Heart right ventricle (tissue), 16 donors: ENCODE results near the gene AQP11. TPM values are rescaled to one million over a fixed set of nuclear protein-coding genes. Genes with fewer than 3 reads are reported as not detected.

Experiments used
- ATAC-seq, 8 donors: fragments of 200-7000 bp; cut with Tn5 transposase; one replicate each; pipeline ENCODE4 v1.9.1; 2020; ENCODE audit warnings: mild to moderate bottlenecking in 8 of 8, moderate library complexity in 8 of 8, moderate number of reproducible peaks in 1 of 8
- DNase-seq, 2 donors: peaks; one replicate each; pipeline ENCODE4 v3.0.0-alpha.2; 2020
- H3K27ac ChIP-seq, 10 donors: fragments of 200-600 bp; sonication (generic) in 2 of 10; one replicate each; pipeline versions ENCODE4 v1.5.0 to v1.8.0; 2020 to 2022; ENCODE audit warnings: mild to moderate bottlenecking in 3 of 10
- H3K27me3 ChIP-seq, 7 donors: fragments of 200-600 bp; one replicate each; pipeline ENCODE4 v1.8.0; 2021 to 2022; ENCODE audit warnings: mild to moderate bottlenecking in 2 of 7
- H3K36me3 ChIP-seq, 9 donors: fragments of 200-600 bp; sonication (generic) in 1 of 9; one replicate each; pipeline versions ENCODE4 v1.5.0 to v1.8.0; 2020 to 2022; ENCODE audit warnings: mild to moderate bottlenecking in 2 of 9
- H3K4me1 ChIP-seq, 9 donors: fragments of 200-600 bp; sonication (generic) in 1 of 9; one replicate each; pipeline versions ENCODE4 v1.5.0 to v1.8.0; 2020 to 2022; ENCODE audit warnings: mild to moderate bottlenecking in 4 of 9
- H3K4me3 ChIP-seq, 10 donors: fragments of 200-600 bp; sonication (generic) in 2 of 10; one replicate each; pipeline versions ENCODE4 v1.5.0 to v1.8.0; 2020 to 2022; ENCODE audit warnings: mild to moderate bottlenecking in 7 of 10, moderate library complexity in 2 of 10
- H3K9me3 ChIP-seq, 11 donors: fragments of 200-600 bp in 10 of 11; sonication (generic) in 2 of 11; one replicate each; pipeline versions ENCODE4 v1.5.0 to v1.8.0; 2013 to 2022; ENCODE audit warnings: mild to moderate bottlenecking in 2 of 11, control low read depth in 1 of 11, moderate library complexity in 1 of 11
- WGBS, 2 donors: extraction: QIAGEN DNeasy Blood & Tissue Kit; methylation state at CpG; one replicate each; pipeline ENCODE4 v1.1.7; 2013; ENCODE audit warnings: inconsistent platforms in 1 of 2; 5-methylcytosine and 5-hydroxymethylcytosine counted together
- intact Hi-C, 10 donors: fragments of 100-400 bp; cut with DNase I; formaldehyde crosslinking; loops; one replicate each; pipeline versions ENCODE4 v1.11.1 to v1.14.2; 2022
- polyA plus RNA-seq, 2 donors: library from polyadenylated mRNA; stranded (reverse); fragments of 200-250 nt; gene quantifications; one replicate each; pipeline ENCODE4 v1.2.3, GENCODE V29; 2013
- total RNA-seq, 10 donors: library from RNA; stranded (reverse); fragmentation: NEBNext Ultra II Directional in 3 of 10; extraction: Animal tissue kit (Norgen Biotek cat#: 25700) in 3 of 10; gene quantifications; one replicate each; pipeline versions ENCODE4 v1.2.1 to v1.2.4, GENCODE V29; 2021 to 2023
- TF ChIP-seq, protein P1 (sequence below), 9 donors: fragments of 200-600 bp; sonication (generic) in 2 of 9; IDR thresholded peaks; one replicate each; pipeline versions ENCODE4 v1.5.0 to v1.8.0; 2021 to 2022; ENCODE audit warnings: antibody characterized with exemption in 9 of 9, mild to moderate bottlenecking in 5 of 9, moderate library complexity in 1 of 9
- donor health status: Arrhythmogenic right ventricular cardiomyopathy.
- donor health status: ischemic (EF 13 %, LVEDD 7.1; RV severe dilation, severe dysfunction).
- donor health status: healthy with polysubstance abuse.
- donor health status: DM: no; HTN: yes; CAD: no.
- donor health status: DM: no; HTN: no; CAD: no.
- donor health status: ischemic (EF 25% LVEDD 6.9; RV normal size, moderate dysfunction).
- donor health status: ischemic (EF 25% LVEDD 5.7; RV mildly dilated, moderate dysfunction).
- donor health status: healthy.
- donor health status: DM: yes; HTN: yes; CAD: no.
- donor health status: Ischemic cardiomyopathy.
- donor health status: ischemic (EF 35%, LVEDD 5.7; RV mildly dilated, moderate dysfunction).
- donor health status: nonischemic (EF 11% LVEDD 7.7; RV severe dilation, severe dysfunction).
- donor health status: DM: yes; HTN: yes; CAD: no.
- donor health status: PGD.
- donor health status: ischemic (EF 29% LVEDD 5.4; RV normal size, mild dysfunction).
- donor health status: nonischemic (EF 23%, LVEDD 6.1; RV moderate dilation, normal function).

The AQP11 gene
- total and polyA plus RNA-seq, 12 donors: 0.22 to 2.1 (median 0.82) TPM

DNA sequence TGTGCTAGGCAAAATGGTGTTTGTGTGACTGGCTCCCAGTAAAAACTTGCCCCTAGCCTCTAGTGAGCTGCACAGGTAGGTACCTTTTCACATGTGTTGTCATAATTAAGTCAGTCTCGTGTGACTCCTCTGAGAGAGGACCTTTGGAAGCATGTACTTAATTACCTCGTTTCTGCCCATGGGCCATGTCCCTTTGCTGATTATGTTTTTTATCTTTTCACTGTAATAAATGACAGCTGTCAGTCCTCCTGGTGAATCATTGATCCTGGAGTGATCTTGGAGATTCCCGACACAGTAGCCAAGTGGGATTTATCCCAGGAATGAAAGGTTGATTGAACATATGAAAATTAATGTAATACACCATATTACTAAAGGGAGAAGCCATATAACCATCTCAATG, 60.4 kb downstream of the AQP11 start:
- WGBS, 2 donors: 72 to 75% methylated on average over 3 of the region's 3 CpGs
- DNase-seq (no peak), ATAC-seq (no peak)
- intact Hi-C loops: no loop called here
- no peak overlapping the region for H3K4me3 ChIP-seq
- H3K9me3 ChIP-seq: no peaks in the 10 kb centered on the region
- TF ChIP-seq, protein P1, sequence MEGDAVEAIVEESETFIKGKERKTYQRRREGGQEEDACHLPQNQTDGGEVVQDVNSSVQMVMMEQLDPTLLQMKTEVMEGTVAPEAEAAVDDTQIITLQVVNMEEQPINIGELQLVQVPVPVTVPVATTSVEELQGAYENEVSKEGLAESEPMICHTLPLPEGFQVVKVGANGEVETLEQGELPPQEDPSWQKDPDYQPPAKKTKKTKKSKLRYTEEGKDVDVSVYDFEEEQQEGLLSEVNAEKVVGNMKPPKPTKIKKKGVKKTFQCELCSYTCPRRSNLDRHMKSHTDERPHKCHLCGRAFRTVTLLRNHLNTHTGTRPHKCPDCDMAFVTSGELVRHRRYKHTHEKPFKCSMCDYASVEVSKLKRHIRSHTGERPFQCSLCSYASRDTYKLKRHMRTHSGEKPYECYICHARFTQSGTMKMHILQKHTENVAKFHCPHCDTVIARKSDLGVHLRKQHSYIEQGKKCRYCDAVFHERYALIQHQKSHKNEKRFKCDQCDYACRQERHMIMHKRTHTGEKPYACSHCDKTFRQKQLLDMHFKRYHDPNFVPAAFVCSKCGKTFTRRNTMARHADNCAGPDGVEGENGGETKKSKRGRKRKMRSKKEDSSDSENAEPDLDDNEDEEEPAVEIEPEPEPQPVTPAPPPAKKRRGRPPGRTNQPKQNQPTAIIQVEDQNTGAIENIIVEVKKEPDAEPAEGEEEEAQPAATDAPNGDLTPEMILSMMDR (IDR thresholded peaks at IDR 0.05): no peak
- no peaks in the 10 kb centered on the region for H3K36me3 ChIP-seq
- peaks cover 0 to 9% (median 0%) of the 10 kb centered on the region in 7 donors for H3K27me3 ChIP-seq
- no peaks in the 10 kb centered on the region for H3K4me1 ChIP-seq
- H3K27ac ChIP-seq: no peak overlapping the region

DNA sequence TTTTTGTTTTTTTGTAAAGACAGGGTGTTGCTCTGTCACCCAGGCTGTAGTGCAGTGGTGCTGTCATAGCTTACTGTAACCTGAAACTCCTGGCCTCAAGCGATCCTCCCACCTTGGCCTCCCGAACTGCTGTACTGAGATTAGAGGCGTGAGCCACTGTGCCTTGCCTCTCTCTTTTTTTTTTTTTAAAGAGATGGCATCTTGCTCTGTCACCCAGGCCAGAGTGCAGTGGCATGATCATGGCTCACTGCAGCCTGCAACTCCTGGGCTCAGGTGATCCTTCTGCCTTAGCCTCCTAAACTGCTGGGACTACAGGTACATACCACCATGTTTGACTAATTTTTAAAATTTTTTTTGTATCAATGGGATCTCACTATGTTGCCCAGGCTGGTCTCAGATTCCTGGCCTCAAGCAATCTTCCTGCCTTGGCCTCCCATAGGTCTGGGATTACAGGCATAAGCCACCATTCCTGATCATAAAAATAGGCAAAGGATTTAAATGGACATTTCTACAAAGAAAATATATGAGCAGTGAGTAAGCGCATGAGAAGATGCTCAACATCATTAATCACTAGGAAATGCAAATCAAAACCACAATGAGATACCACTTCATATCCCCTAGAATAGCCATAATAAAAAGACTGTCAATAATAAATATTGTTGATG, 65.1 kb downstream of the AQP11 start:
- Histone ChIP-seq H3K27me3 (no peaks in the 10 kb centered on the region), H3K4me1 (no peaks in the 10 kb centered on the region), H3K9me3 (no peaks in the 10 kb centered on the region), H3K4me3 (no peak overlapping the region), H3K36me3 (no peaks in the 10 kb centered on the region), H3K27ac (no peak overlapping the region)
- WGBS, 2 donors: 71 to 86% methylated on average over 4 of the region's 4 CpGs
- ATAC-seq (no peak), DNase-seq (no peak)
- TF ChIP-seq, protein P1 (IDR thresholded peaks at IDR 0.05): no peak
- intact Hi-C loops: no loop called here

DNA sequence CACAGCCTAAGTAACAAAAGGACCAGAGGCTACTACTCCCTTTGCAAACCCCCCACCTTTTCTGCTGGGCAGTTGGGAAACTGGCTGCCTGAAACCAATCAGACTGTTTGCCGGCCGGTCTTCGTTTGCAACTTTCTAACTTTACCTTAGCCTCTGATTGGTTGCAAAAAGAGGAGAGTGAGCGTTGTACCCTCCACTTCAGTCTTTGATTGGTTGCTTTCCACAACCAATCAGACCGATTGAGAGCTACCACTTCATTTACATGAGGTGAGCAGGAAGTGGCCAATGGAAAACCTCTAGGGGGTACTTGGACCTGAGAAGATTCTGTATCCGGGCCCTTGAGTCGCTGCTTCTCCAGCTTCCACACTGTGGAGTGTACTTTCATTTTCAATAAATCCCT, 66.6 kb downstream of the AQP11 start:
- H3K4me3 ChIP-seq: no peak overlapping the region
- 86% methylated on average over 7 of the region's 7 CpGs for WGBS, 2 donors
- no peak for ATAC-seq

DNA sequence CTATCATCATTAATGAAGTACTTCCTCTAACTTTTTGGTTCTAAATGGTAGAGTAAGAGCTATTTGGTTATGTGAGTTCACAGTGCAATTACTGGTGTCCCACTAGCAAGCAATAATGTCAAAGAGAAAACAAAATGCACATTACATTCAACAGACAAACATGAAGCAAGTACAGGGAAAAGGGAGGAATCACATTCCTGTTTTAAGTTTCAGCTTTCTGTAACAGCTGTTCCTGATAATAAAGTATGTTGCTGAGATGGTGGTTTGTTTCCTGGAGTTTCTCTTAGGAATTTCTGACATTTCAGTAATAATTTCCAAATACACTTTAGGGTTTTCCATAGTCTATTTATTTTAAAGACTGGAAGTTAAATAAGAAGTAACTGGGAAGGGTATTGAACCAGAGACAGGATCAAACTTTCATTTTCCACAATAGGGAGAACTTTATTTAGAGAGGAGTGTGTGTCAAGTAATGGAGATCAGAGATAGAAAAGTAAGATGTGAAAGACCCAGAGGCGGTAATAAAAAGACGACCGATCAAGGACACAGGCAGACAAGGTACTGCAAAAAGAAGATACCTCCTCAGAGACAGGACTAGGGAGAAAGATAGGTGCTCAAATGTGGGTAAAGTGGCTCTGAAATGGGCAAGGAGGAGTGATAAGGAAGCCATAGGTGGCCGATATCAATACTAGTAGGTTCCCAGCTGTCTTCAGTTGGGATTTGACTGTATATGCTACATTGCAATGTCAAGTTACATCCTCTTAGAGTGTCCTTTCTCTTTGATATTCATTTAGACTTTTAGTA, 68.7 kb downstream of the AQP11 start:
- ATAC-seq: no peak
- Histone ChIP-seq H3K27me3 (no peaks in the 10 kb centered on the region), H3K36me3 (peaks cover 0 to 5% (median 0%) of the 10 kb centered on the region in 9 donors), H3K4me1 (no peaks in the 10 kb centered on the region), H3K4me3 (no peak overlapping the region), H3K27ac (no peak overlapping the region), H3K9me3 (no peaks in the 10 kb centered on the region)
- WGBS, 2 donors: 76 to 85% methylated on average over 4 of the region's 4 CpGs
- TF ChIP-seq, protein P1 (IDR thresholded peaks at IDR 0.05): no peak
- intact Hi-C loops: no loop called here
- DNase-seq: no peak

More for the DNA sequence above, 66.6 kb downstream of the AQP11 start:
- no peak for DNase-seq
- TF ChIP-seq, protein P1 (IDR thresholded peaks at IDR 0.05): no peak
- Histone ChIP-seq H3K9me3 (no peaks in the 10 kb centered on the region), H3K4me1 (no peaks in the 10 kb centered on the region), H3K27me3 (no peaks in the 10 kb centered on the region), H3K36me3 (no peaks in the 10 kb centered on the region), H3K27ac (no peak overlapping the region)
- intact Hi-C loops: no loop called here

Other genes with a start within 250 kb of the AQP11 start
- 10 to 100 TPM in 3 of 10 donors, 1 to 10 TPM in 7; 4.2 to 17.7 (median 7.3) TPM for gene PAK1, start 115.9 kb upstream of the AQP11 start, total RNA-seq
- 1 to 10 TPM; 2.4 to 3.1 TPM for gene PAK1, start 115.9 kb upstream of the AQP11 start, polyA plus RNA-seq
- gene CLNS1A, start 47.8 kb downstream of the AQP11 start, total RNA-seq: 10 to 100 TPM; 66.2 to 85.9 (median 77.3) TPM
- 10 to 100 TPM; 33.0 to 59.7 TPM for gene CLNS1A, start 47.8 kb downstream of the AQP11 start, polyA plus RNA-seq
- gene RSF1, start 230.8 kb downstream of the AQP11 start, total RNA-seq: 10 to 100 TPM; 31.1 to 55.9 (median 43.8) TPM
- 10 to 100 TPM in 1 of 2 donors, 1 to 10 TPM in 1; 4.6 to 28.2 TPM for gene RSF1, start 230.8 kb downstream of the AQP11 start, polyA plus RNA-seq
- gene AAMDC, start 231.2 kb downstream of the AQP11 start, total RNA-seq: 100 to 1,000 TPM in 4 of 10 donors, 10 to 100 TPM in 6; 52.4 to 146 (median 84.7) TPM
- 100 to 1,000 TPM; 135 to 324 TPM for gene AAMDC, start 231.2 kb downstream of the AQP11 start, polyA plus RNA-seq